PC-9 (cell line): ENCODE results near the gene ZRSR2. TPM values are rescaled to one million over a fixed set of nuclear protein-coding genes. Genes with fewer than 3 reads are reported as not detected.
A peak's percentile ranks its signal among the peaks of the same experiment; 100 is the strongest.

Experiments
- BruUV-seq: library from RNA; stranded (reverse); fragments of 400-500 nt; replicated peaks from 2 replicates; lab custom pipeline; 2021; lab: Mats Ljungman, UMichigan
- CTCF ChIA-PET: fragments of 300-600 bp; sonication (Branson Sonifier 250); formaldehyde crosslinking; loops from one replicate; lab custom pipeline; 2022; ENCODE audit warnings: antibody characterized with exemption; lab: Charles Lee
- POLR2A ChIA-PET: fragments of 300-600 bp; sonication (Branson Sonifier 250); formaldehyde crosslinking; loops from one replicate; lab custom pipeline; 2022; ENCODE audit warnings: antibody characterized with exemption; ENCODE audit not compliant: unreplicated experiment; lab: Charles Lee
- DNase-seq, 2 experiments: peaks; one replicate each; pipeline versions ENCODE4 v3.0.0 to v3.0.0-alpha.2; 2015 to 2022; ENCODE audit warnings: mixed read lengths in 1 of 2
- H2AFZ ChIP-seq: fragments of 200-600 bp; sonication (generic); 2 replicates; pipeline ENCODE4 v1.8.1; 2017; ENCODE audit warnings: antibody characterized with exemption
- H3F3A ChIP-seq: fragments of 200-600 bp; sonication (generic); 2 replicates; pipeline ENCODE4 v1.8.1; 2017; ENCODE audit warnings: antibody characterized with exemption, mild to moderate bottlenecking, low read depth; ENCODE audit not compliant: insufficient read depth
- H3K27ac ChIP-seq: fragments of 200-600 bp; sonication (generic); 2 replicates; pipeline ENCODE4 v1.6.1; 2016; ENCODE audit warnings: mixed run types
- H3K27me3 ChIP-seq: fragments of 200-600 bp; sonication (generic); 2 replicates; pipeline ENCODE4 v1.6.1; 2016; ENCODE audit warnings: low read depth, mixed run types; ENCODE audit not compliant: insufficient read depth
- H3K36me3 ChIP-seq: fragments of 200-600 bp; sonication (generic); 2 replicates; pipeline ENCODE4 v1.6.1; 2016; ENCODE audit warnings: low read depth, mixed run types
- H3K4me1 ChIP-seq: fragments of 200-600 bp; sonication (generic); replicated peaks from 2 replicates; pipeline ENCODE4 v1.6.1; 2016; ENCODE audit warnings: mixed run types; ENCODE audit not compliant: insufficient read depth
- H3K4me2 ChIP-seq: fragments of 200-600 bp; sonication (generic); 2 replicates; pipeline ENCODE4 v1.6.1; 2017; ENCODE audit warnings: mixed run types
- H3K4me3 ChIP-seq: fragments of 200-600 bp; sonication (generic); 2 replicates; pipeline ENCODE4 v1.6.1; 2016; ENCODE audit warnings: mixed run types
- H3K79me2 ChIP-seq: fragments of 200-600 bp; sonication (generic); 2 replicates; pipeline ENCODE4 v1.6.1; 2017; ENCODE audit warnings: low read depth, mixed run types
- H3K9me2 ChIP-seq: fragments of 200-600 bp; sonication (generic); 2 replicates; pipeline ENCODE4 v1.8.1; 2017; ENCODE audit warnings: mild to moderate bottlenecking; ENCODE audit not compliant: insufficient read depth
- H3K9me3 ChIP-seq: fragments of 200-600 bp; sonication (generic); 2 replicates; pipeline ENCODE4 v1.8.1; 2016; ENCODE audit warnings: low read depth; ENCODE audit not compliant: insufficient read depth
- H4K20me1 ChIP-seq: fragments of 200-600 bp; sonication (generic); 2 replicates; pipeline ENCODE4 v1.8.1; 2017; ENCODE audit not compliant: insufficient read depth
- CTCF ChIP-seq: fragments of 200-600 bp; sonication (generic); conservative IDR thresholded peaks from 2 replicates; pipeline ENCODE4 v1.6.1; 2017; ENCODE audit warnings: mixed run types, antibody characterized with exemption, mild to moderate bottlenecking, moderate library complexity
- EZH2 ChIP-seq: fragments of 200-600 bp; sonication (generic); IDR thresholded peaks from 2 replicates; pipeline ENCODE4 v1.8.0; 2017; ENCODE audit warnings: antibody characterized with exemption, low read depth
- intact Hi-C: fragments of 100-400 bp; cut with micrococcal nuclease; formaldehyde crosslinking; loops from one replicate; pipeline ENCODE4 v1.10.0; 2022; ENCODE audit not compliant: unreplicated experiment
- total RNA-seq: library from RNA; stranded (reverse); gene quantifications from 2 replicates; pipeline ENCODE4 v1.2.3, GENCODE V29; 2021

ZRSR2 gene
- total RNA-seq, 1 experiment from 2014 or later, result 7.6 TPM

- H3K4me3 ChIP-seq, result no peak overlapping the region
- H4K20me1 ChIP-seq, result no peaks in the 10 kb centered on the region
- no peaks in the 10 kb centered on the region for H3K36me3 ChIP-seq
- H3K4me1 ChIP-seq, result peaks cover 8% of the 10 kb centered on the region; the same call in 1 of the 2 replicates
- BruUV-seq, result no TSS peak
- H3F3A ChIP-seq, result 0 out of 2 replicates have a peak, but pooled peaks cover 9% of the 10 kb centered on the region
- POLR2A ChIA-PET, result no interaction called here
- TF ChIP-seq EZH2 (no peak), CTCF (no peak)
- no peak for DNase-seq
- no peaks in the 10 kb centered on the region for H3K27me3 ChIP-seq
- no peaks in the 10 kb centered on the region for H3K9me2 ChIP-seq
- no peak overlapping the region for H3K4me2 ChIP-seq
- 0 out of 2 replicates have a peak, but pooled peaks cover 7% of the 10 kb centered on the region for H3K79me2 ChIP-seq
- H2AFZ ChIP-seq, result no peak overlapping the region
- H3K9me3 ChIP-seq, result no peaks in the 10 kb centered on the region
- CTCF ChIA-PET, result no interaction called here
- H3K27ac ChIP-seq, result no peak overlapping the region
- intact Hi-C loops, result no loop called here
These were observed 3.4 kb upstream of the ZRSR2 start for GRCh38 chrX:15786915-15787314.

- intact Hi-C loops, result loop anchor here (5.0 kb wide), 1 partner anchor 54 kb away; the partner anchor contains the start of gene CA5B
- Histone ChIP-seq H3K27ac (peak overlapping the region; percentile 55), H3K27me3 (no peaks in the 10 kb centered on the region), H3K4me3 (peak overlapping the region; percentile 83), H3F3A (peaks cover 14% of the 10 kb centered on the region; the same call in 1 of the 2 replicates), H3K36me3 (no peaks in the 10 kb centered on the region), H4K20me1 (no peaks in the 10 kb centered on the region), H3K4me2 (peak overlapping the region; percentile 84), H3K79me2 (0 out of 2 replicates have a peak, but pooled peaks cover 7% of the 10 kb centered on the region), H3K9me2 (no peaks in the 10 kb centered on the region), H2AFZ (peak overlapping the region; percentile 94), H3K9me3 (no peaks in the 10 kb centered on the region), H3K4me1 (peaks cover 8% of the 10 kb centered on the region; the same call in 1 of the 2 replicates)
- POLR2A ChIA-PET, result interaction anchor here (0.9 kb wide), 1 partner anchor 20 kb away, joined by 3 read pairs; no protein-coding TSS in a partner anchor
- CTCF ChIA-PET, result no interaction called here
- TF ChIP-seq CTCF (no peak), EZH2 (no peak)
- TSS peak; percentile 32 for BruUV-seq
- peak in 1 of 2 experiments; percentile 1 for DNase-seq
These were observed 546 bp downstream of the ZRSR2 start for GRCh38 chrX:15790769-15791290.

- Histone ChIP-seq H2AFZ (no peak overlapping the region), H3K9me3 (no peaks in the 10 kb centered on the region), H3K9me2 (no peaks in the 10 kb centered on the region), H3K27ac (no peak overlapping the region), H3K4me1 (no peaks in the 10 kb centered on the region), H3K79me2 (no peaks in the 10 kb centered on the region), H3K27me3 (no peaks in the 10 kb centered on the region), H3K4me2 (no peak overlapping the region), H3K36me3 (no peaks in the 10 kb centered on the region), H4K20me1 (no peaks in the 10 kb centered on the region), H3F3A (peaks cover 2% of the 10 kb centered on the region; the same call in 1 of the 2 replicates), H3K4me3 (no peak overlapping the region)
- intact Hi-C loops, result no loop called here
- no peak for TF ChIP-seq CTCF
- TF ChIP-seq EZH2, result no peak
- POLR2A ChIA-PET, result no interaction called here
- DNase-seq, result no peak
- CTCF ChIA-PET, result interaction anchor here (0.7 kb wide), 1 partner anchor 230 kb away, joined by 4 read pairs; no protein-coding TSS in a partner anchor
- no TSS peak for BruUV-seq
These were observed 7.4 kb downstream of the ZRSR2 start for GRCh38 chrX:15797707-15798106.
